Measurements from ENCODE around the gene FHDC1.
"Not testable (repeated sequence)": the region's sequence is repeated elsewhere in the genome, so short reads cannot be mapped to it uniquely, and the experiment has no call there.

- TF ChIP-seq POLR2AphosphoS5 (IDR thresholded peaks at IDR 0.05; ENCODE audit: borderline replicate concordance, low read depth, low read length); EZH2 (IDR thresholded peaks at IDR 0.05); FOXP2 (optimal IDR thresholded peaks at IDR 0.05; ENCODE audit: control extremely low read depth, extremely low read length, insufficient read depth): not testable (repeated sequence)
Measured at GRCh38 chr4:152898133-152898532, 38.0 kb upstream of the FHDC1 start.

Data from SK-N-MC (cell line).